ENCODE data around the gene PALMD. TPM values are rescaled to one million over a fixed set of nuclear protein-coding genes. Genes with fewer than 3 reads are reported as not detected.

PALMD gene
- total RNA-seq, 2 experiments from 2014 or later, result not detected

- Mint-ChIP-seq H3K4me1 (ENCODE audit: low read depth) (no peaks in the 10 kb centered on the region), H3K9me3 (no peaks in the 10 kb centered on the region), H3K36me3 (ENCODE audit: low read depth) (no peaks in the 10 kb centered on the region), H3K4me3 (no peak overlapping the region), H3K27ac (no peak overlapping the region), H3K27me3 (peaks cover 23% of the 10 kb centered on the region)
- intact Hi-C loops (cut with micrococcal nuclease), result no loop called here
- TF ChIP-seq, protein P1, sequence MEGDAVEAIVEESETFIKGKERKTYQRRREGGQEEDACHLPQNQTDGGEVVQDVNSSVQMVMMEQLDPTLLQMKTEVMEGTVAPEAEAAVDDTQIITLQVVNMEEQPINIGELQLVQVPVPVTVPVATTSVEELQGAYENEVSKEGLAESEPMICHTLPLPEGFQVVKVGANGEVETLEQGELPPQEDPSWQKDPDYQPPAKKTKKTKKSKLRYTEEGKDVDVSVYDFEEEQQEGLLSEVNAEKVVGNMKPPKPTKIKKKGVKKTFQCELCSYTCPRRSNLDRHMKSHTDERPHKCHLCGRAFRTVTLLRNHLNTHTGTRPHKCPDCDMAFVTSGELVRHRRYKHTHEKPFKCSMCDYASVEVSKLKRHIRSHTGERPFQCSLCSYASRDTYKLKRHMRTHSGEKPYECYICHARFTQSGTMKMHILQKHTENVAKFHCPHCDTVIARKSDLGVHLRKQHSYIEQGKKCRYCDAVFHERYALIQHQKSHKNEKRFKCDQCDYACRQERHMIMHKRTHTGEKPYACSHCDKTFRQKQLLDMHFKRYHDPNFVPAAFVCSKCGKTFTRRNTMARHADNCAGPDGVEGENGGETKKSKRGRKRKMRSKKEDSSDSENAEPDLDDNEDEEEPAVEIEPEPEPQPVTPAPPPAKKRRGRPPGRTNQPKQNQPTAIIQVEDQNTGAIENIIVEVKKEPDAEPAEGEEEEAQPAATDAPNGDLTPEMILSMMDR (IDR thresholded peaks at IDR 0.05), result no peak
- ChIA-PET CTCF (no interaction called here), POLR2A (no interaction called here)
- DNase-seq (no peak), ATAC-seq (no peak)
Observed at GRCh38 chr1:99697580-99697979, 51.7 kb downstream of the PALMD start.

DNA sequence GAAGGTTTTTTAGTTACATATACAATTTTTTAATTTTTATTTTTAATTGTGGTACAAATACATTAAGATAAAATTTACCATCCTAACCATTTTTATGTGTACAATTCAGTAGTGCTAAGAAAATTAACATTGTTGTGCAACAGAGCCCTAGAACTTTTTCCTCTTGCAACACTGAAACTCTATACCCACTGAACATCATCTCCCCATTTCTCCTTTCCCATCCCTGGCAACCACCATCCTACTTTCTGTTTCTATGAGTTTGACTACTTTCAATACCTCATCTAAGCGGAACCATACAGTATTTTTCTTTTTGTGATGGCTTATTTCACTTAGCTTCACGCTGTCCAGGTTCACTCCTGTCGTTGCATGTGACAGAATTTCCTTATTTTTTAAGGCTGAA is 54.1 kb downstream of the PALMD start:
- Mint-ChIP-seq H3K9me3 (no peaks in the 10 kb centered on the region), H3K36me3 (ENCODE audit: low read depth) (no peaks in the 10 kb centered on the region), H3K27ac (no peak overlapping the region), H3K27me3 (peaks cover 19% of the 10 kb centered on the region), H3K4me3 (no peak overlapping the region), H3K4me1 (ENCODE audit: low read depth) (peaks cover 3% of the 10 kb centered on the region)
- intact Hi-C loops (cut with micrococcal nuclease), result no loop called here
- no peak for ATAC-seq
- CTCF ChIA-PET, result no interaction called here
- POLR2A ChIA-PET, result no interaction called here
- DNase-seq, result no peak
- TF ChIP-seq, protein P1 (IDR thresholded peaks at IDR 0.05), result no peak

DNA sequence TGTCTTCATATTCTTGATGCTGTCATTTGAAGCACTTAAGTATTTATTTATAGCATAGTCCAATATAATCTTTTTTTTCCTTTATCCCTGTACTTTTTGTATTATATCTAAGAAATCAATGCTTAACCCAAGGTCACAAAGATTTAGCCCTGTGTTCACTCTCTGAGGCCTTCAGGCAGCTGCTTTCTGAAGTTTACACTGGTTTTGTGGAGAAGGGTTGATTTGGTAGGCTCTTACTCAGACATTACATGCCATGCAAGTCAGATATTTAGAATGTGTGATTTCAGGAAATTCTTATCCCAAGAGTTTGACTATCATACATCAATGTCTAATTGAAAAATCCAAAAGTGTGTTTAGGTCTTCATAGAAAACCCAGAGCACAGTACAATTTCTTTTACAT is 56.3 kb downstream of the PALMD start:
- no peak for ATAC-seq
- intact Hi-C loops (cut with micrococcal nuclease), result no loop called here

GRCh38 chr1:99704356-99704816 is 58.5 kb downstream of the PALMD start:
- no peak for DNase-seq
- no peak overlapping the region for H3K4me3 Mint-ChIP-seq
- ChIA-PET POLR2A (no interaction called here), CTCF (interaction anchor here (1.5 to 1.7 kb wide), 2 partner anchors 19 to 520 kb away, joined by 4 to 11 read pairs; no protein-coding TSS in a partner anchor)
- ATAC-seq, result no peak
- TF ChIP-seq, protein P1 (IDR thresholded peaks at IDR 0.05), result no peak
- peaks cover 6% of the 10 kb centered on the region for H3K27me3 Mint-ChIP-seq
- no peaks in the 10 kb centered on the region for H3K36me3 Mint-ChIP-seq (ENCODE audit: low read depth)
- peaks cover 3% of the 10 kb centered on the region for H3K4me1 Mint-ChIP-seq (ENCODE audit: low read depth)
- intact Hi-C loops (cut with micrococcal nuclease), result no loop called here
- no peak overlapping the region for H3K27ac Mint-ChIP-seq
- no peaks in the 10 kb centered on the region for H3K9me3 Mint-ChIP-seq

More for the DNA sequence above, 56.3 kb downstream of the PALMD start:
- Mint-ChIP-seq H3K27me3 (peaks cover 16% of the 10 kb centered on the region), H3K4me1 (ENCODE audit: low read depth) (peaks cover 3% of the 10 kb centered on the region), H3K4me3 (no peak overlapping the region), H3K9me3 (no peaks in the 10 kb centered on the region), H3K27ac (no peak overlapping the region), H3K36me3 (ENCODE audit: low read depth) (no peaks in the 10 kb centered on the region)
- no peak for DNase-seq
- ChIA-PET POLR2A (no interaction called here), CTCF (no interaction called here)
- TF ChIP-seq, protein P1 (IDR thresholded peaks at IDR 0.05), result no peak

GRCh38 chr1:99705385-99705784 is 59.5 kb downstream of the PALMD start:
- ChIA-PET POLR2A (no interaction called here), CTCF (interaction anchor here (0.7 to 1.7 kb wide), 2 partner anchors 20 to 791 kb away, joined by 3 to 11 read pairs; no protein-coding TSS in a partner anchor)
- Mint-ChIP-seq H3K36me3 (ENCODE audit: low read depth) (no peaks in the 10 kb centered on the region), H3K4me3 (no peak overlapping the region), H3K27me3 (peaks cover 2% of the 10 kb centered on the region), H3K27ac (no peak overlapping the region), H3K9me3 (no peaks in the 10 kb centered on the region), H3K4me1 (ENCODE audit: low read depth) (peaks cover 3% of the 10 kb centered on the region)
- intact Hi-C loops (cut with micrococcal nuclease), result loop anchor here (5.0 kb wide), 1 partner anchor 523 kb away; no protein-coding TSS in a partner anchor
- TF ChIP-seq, protein P1 (IDR thresholded peaks at IDR 0.05), result no peak
- DNase-seq, result no peak
- no peak for ATAC-seq
